RPMI8226 (cell line): ENCODE results near the gene MAGI3.
"Not testable (repeated sequence)": the region's sequence is repeated elsewhere in the genome, so short reads cannot be mapped to it uniquely, and the experiment has no call there.

ENCODE experiments used
- DNase-seq: peaks from one replicate; pipeline ENCODE4 v3.0.0-alpha.2; 2015

The MAGI3 gene

GRCh38 chr1:113587475-113587874 is 197.2 kb downstream of the MAGI3 start:
- DNase-seq, result no peak

- no peak for DNase-seq
Measured at GRCh38 chr1:113592230-113592629, 201.9 kb downstream of the MAGI3 start.

- DNase-seq, result no peak
Measured at GRCh38 chr1:113593550-113594297, 203.4 kb downstream of the MAGI3 start.

GRCh38 chr1:113604466-113604865 is 214.2 kb downstream of the MAGI3 start:
- DNase-seq, result not testable (repeated sequence)

GRCh38 chr1:113605146-113605545 is 214.8 kb downstream of the MAGI3 start:
- DNase-seq, result no peak

- no peak for DNase-seq
Measured at GRCh38 chr1:113608399-113608798, 218.1 kb downstream of the MAGI3 start.

GRCh38 chr1:113610372-113610771 is 220.1 kb downstream of the MAGI3 start:
- no peak for DNase-seq

GRCh38 chr1:113615425-113615824 is 225.1 kb downstream of the MAGI3 start:
- DNase-seq, result no peak

- DNase-seq, result no peak
Measured at GRCh38 chr1:113616156-113616555, 225.8 kb downstream of the MAGI3 start.

GRCh38 chr1:113617438-113618141 is 227.3 kb downstream of the MAGI3 start:
- no peak for DNase-seq

GRCh38 chr1:113628997-113629396 is 238.7 kb downstream of the MAGI3 start:
- no peak for DNase-seq

- DNase-seq, result no peak
Measured at GRCh38 chr1:113630340-113631327, 240.3 kb downstream of the MAGI3 start.

GRCh38 chr1:113641396-113641795 is 251.1 kb downstream of the MAGI3 start:
- DNase-seq, result no peak

GRCh38 chr1:113647164-113647563 is 256.8 kb downstream of the MAGI3 start:
- no peak for DNase-seq

- DNase-seq, result no peak
Measured at GRCh38 chr1:113648478-113648877, 258.2 kb downstream of the MAGI3 start.

- no peak for DNase-seq
Measured at GRCh38 chr1:113652771-113653170, 262.5 kb downstream of the MAGI3 start.

GRCh38 chr1:113653741-113654140 is 263.4 kb downstream of the MAGI3 start:
- no peak for DNase-seq

GRCh38 chr1:113654883-113655282 is 264.6 kb downstream of the MAGI3 start:
- no peak for DNase-seq

GRCh38 chr1:113657126-113657525 is 266.8 kb downstream of the MAGI3 start:
- no peak for DNase-seq

GRCh38 chr1:113657556-113658063 is 267.3 kb downstream of the MAGI3 start:
- no peak for DNase-seq

GRCh38 chr1:113659035-113659434 is 268.7 kb downstream of the MAGI3 start:
- DNase-seq, result no peak

- DNase-seq, result no peak
Measured at GRCh38 chr1:113659556-113659955, 269.2 kb downstream of the MAGI3 start.

- no peak for DNase-seq
Measured at GRCh38 chr1:113660088-113660487, 269.8 kb downstream of the MAGI3 start.
